HG02852 (cell line): ENCODE measurements around the gene CPXM2.

Source experiments
- ATAC-seq: cut with Tn5 transposase; IDR thresholded peaks from one replicate; pipeline ENCODE4 v1.9.1; 2021; ENCODE audit warnings: mild to moderate bottlenecking, moderate library complexity; ENCODE audit not compliant: unreplicated experiment

CPXM2 gene

GRCh38 chr10:123906296-123906695 lies 14.7 kb upstream of the CPXM2 start:
- no peak for ATAC-seq

GRCh38 chr10:123904834-123905409 lies 13.3 kb upstream of the CPXM2 start:
- ATAC-seq: no peak

- no peak for ATAC-seq
These were observed 12.0 kb upstream of the CPXM2 start for GRCh38 chr10:123903621-123904020.

- ATAC-seq: no peak
These were observed 10.0 kb upstream of the CPXM2 start for GRCh38 chr10:123901621-123902020.

- ATAC-seq: no peak
These were observed 5.5 kb upstream of the CPXM2 start for GRCh38 chr10:123897146-123897545.

GRCh38 chr10:123896246-123896927 lies 4.8 kb upstream of the CPXM2 start:
- ATAC-seq: no peak

GRCh38 chr10:123893651-123894050 lies 2.0 kb upstream of the CPXM2 start:
- no peak for ATAC-seq

GRCh38 chr10:123890756-123891143 lies 857 bp downstream of the CPXM2 start:
- no peak for ATAC-seq

GRCh38 chr10:123890226-123890625 lies 1.4 kb downstream of the CPXM2 start:
- no peak for ATAC-seq

- no peak for ATAC-seq
These were observed 1.8 kb downstream of the CPXM2 start for GRCh38 chr10:123889821-123890220.

- ATAC-seq: no peak
These were observed 2.9 kb downstream of the CPXM2 start for GRCh38 chr10:123888751-123889150.

- no peak for ATAC-seq
These were observed 3.4 kb downstream of the CPXM2 start for GRCh38 chr10:123888256-123888655.

GRCh38 chr10:123886292-123886691 lies 5.3 kb downstream of the CPXM2 start:
- no peak for ATAC-seq

- no peak for ATAC-seq
These were observed 6.0 kb downstream of the CPXM2 start for GRCh38 chr10:123885406-123886170.

- no peak for ATAC-seq
These were observed 6.7 kb downstream of the CPXM2 start for GRCh38 chr10:123884907-123885381.

- no peak for ATAC-seq
These were observed 7.2 kb downstream of the CPXM2 start for GRCh38 chr10:123884351-123884906.

GRCh38 chr10:123883673-123884320 lies 7.8 kb downstream of the CPXM2 start:
- no peak for ATAC-seq

GRCh38 chr10:123882681-123883445 lies 8.7 kb downstream of the CPXM2 start:
- no peak for ATAC-seq

GRCh38 chr10:123882177-123882576 lies 9.4 kb downstream of the CPXM2 start:
- ATAC-seq: no peak

- ATAC-seq: no peak
These were observed 11.9 kb downstream of the CPXM2 start for GRCh38 chr10:123879606-123880257.
